Choroid plexus epithelial cell (primary cell): ENCODE measurements around the gene FBXL17.

Source experiments
- DNase-seq: peaks from one replicate; pipeline ENCODE4 v3.0.0-alpha.2; 2010; ENCODE audit warnings: low read depth
- H3K4me3 ChIP-seq: 2 replicates; pipeline ENCODE4 v1.5.1; 2011; ENCODE audit warnings: low read depth, mild to moderate bottlenecking, control low read depth, low read length, moderate library complexity
- CTCF ChIP-seq: conservative IDR thresholded peaks from 2 replicates; pipeline ENCODE4 v1.5.1; 2011; ENCODE audit warnings: low read depth, mild to moderate bottlenecking, control low read depth, inconsistent platforms, low read length, moderate library complexity

FBXL17 gene

GRCh38 chr5:108382784-108383330, 959 bp upstream of the FBXL17 start:
- peak; percentile 53 for DNase-seq
- peak overlapping the region; percentile 87 for H3K4me3 ChIP-seq
- no peak for TF ChIP-seq CTCF

- DNase-seq = peak; percentile 73
- no peak for TF ChIP-seq CTCF
Measured at GRCh38 chr5:108381350-108381953, 446 bp downstream of the FBXL17 start.

DNA sequence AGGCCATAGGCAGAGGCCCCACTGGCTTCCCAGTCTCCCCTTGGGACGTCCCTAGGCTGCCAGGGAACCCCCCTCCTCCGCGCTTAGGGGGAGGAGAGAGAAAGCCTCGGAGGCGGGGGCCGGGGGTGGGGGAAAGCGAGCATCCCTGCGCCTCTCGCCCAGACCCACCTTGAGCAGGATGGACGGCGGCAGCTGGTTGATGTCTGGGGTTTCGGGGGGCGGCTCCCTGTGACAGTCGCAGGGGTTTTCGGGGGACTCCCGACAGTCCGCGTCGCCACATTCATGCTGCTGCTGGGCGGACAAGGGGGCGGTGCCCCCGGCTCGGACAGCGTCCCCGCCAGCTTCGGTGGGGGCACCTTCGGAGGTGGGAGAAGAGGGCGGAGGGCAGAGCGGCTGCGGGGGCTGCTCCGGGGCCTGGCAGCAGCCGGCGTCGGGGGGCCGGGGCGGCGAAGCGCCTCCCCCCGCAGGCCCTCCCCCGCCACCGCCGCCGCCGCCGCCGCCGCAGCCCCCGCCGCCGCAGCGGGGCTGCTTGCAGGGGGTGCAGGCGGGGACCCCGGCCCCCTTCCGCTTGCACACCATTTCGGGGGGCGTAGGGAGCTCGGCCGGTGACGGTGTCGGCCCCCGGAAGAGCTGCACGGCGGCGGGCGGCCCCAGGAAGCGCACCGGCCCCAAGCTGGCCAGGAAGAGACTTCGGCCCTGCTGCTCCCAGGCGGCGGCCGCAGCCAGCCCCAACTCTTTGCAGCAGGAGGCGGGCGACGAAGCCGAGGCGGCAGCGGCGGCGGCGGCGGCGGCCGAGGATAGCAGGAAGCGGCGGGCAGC, 1.2 kb downstream of the FBXL17 start:
- DNase-seq = peak; percentile 38
- peak overlapping the region; percentile 87 for H3K4me3 ChIP-seq
- TF ChIP-seq CTCF = no peak

More at GRCh38 chr5:108381350-108381953, 446 bp downstream of the FBXL17 start:
- peak overlapping the region; percentile 87 for H3K4me3 ChIP-seq

- TF ChIP-seq CTCF = no peak
- DNase-seq = peak; percentile 45
Measured at GRCh38 chr5:108379722-108380530, 2.0 kb downstream of the FBXL17 start.

GRCh38 chr5:108375768-108376167, 6.1 kb downstream of the FBXL17 start:
- no peak for DNase-seq
- H3K4me3 ChIP-seq = no peak overlapping the region
- no peak for TF ChIP-seq CTCF

More at GRCh38 chr5:108379722-108380530, 2.0 kb downstream of the FBXL17 start:
- H3K4me3 ChIP-seq = peak overlapping the region; percentile 87

- TF ChIP-seq CTCF = no peak
- H3K4me3 ChIP-seq = no peak overlapping the region
- no peak for DNase-seq
Measured at GRCh38 chr5:108373426-108373825, 8.5 kb downstream of the FBXL17 start.
